ENCODE results near the gene MAP3K8. TPM values are rescaled to one million over a fixed set of nuclear protein-coding genes. Genes with fewer than 3 reads are reported as not detected.

Gene MAP3K8
- total and polyA plus RNA-seq, 2 of the 8 experiments (the other 6 are each of a cell fraction or from before 2014, with no cell fraction given) = 5.6 to 6.0 TPM

DNA sequence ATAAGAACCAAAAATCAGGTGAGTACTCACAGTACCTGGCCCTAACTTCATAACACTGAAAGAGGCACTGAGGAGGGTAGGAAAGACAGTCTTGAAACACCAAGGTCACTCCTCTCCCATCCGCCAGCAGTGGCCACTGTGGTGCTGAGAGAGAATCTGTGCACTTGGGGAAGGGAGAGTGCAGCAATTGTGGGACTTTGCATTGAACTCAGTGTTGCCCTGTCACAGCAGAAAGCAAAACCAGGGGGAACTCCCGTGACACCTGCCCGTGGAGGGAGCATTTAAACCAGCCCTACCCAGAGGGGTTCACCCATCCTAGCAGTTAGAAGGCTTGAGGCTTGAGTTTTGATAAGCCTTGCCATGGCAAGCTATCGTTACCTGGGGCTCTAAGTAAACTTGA, 35.2 kb upstream of the MAP3K8 start:
- Histone ChIP-seq H3K23me2 (ENCODE audit: low read depth, low read length) (no peaks in the 10 kb centered on the region), H4K5ac (ENCODE audit: insufficient read length, low read depth, low read length) (no peak overlapping the region), H3K9ac (replicated peaks in 1 of 4; ENCODE audit: extremely low read depth in 1 of 4, low read depth in 3 of 4, low read length in 3 of 4) (no peak overlapping the region), H2AFZ (ENCODE audit: low read length) (0 out of 2 replicates have a peak overlapping the region, but pooled peaks have one; percentile 4), H3K4me1 (replicated peaks in 1 of 4; ENCODE audit: control insufficient read depth in 3 of 4, insufficient read depth in 4 of 4, low read length in 3 of 4) (no peaks in the 10 kb centered on the region; a peak in 1 of 7 replicates), H4K91ac (replicated peaks; ENCODE audit: insufficient read length, low read length) (no peak overlapping the region), H3K18ac (ENCODE audit: extremely low read depth, low read length) (no peak overlapping the region), H3K9me3 (ENCODE audit: insufficient read depth in 2 of 2, low read depth in 1 of 2, low read length in 1 of 2) (no peaks in the 10 kb centered on the region), H3K79me2 (ENCODE audit: control insufficient read depth in 1 of 2, insufficient read depth in 2 of 2, low read length in 2 of 2) (no peaks in the 10 kb centered on the region), H4K20me1 (replicated peaks in 1 of 2; ENCODE audit: control insufficient read depth in 1 of 2, insufficient read depth in 2 of 2, low read length in 2 of 2) (no peaks in the 10 kb centered on the region), H3K23ac (ENCODE audit: insufficient read length) (no peak overlapping the region), H3K27ac (ENCODE audit: low read depth, low read length) (no peak overlapping the region), H3K4ac (replicated peaks; ENCODE audit: insufficient read length, low read depth, low read length) (no peak overlapping the region), H3K27me3 (replicated peaks in 1 of 4; ENCODE audit: control insufficient read depth in 3 of 4, extremely low read depth in 1 of 4, insufficient read depth in 3 of 4, low read length in 3 of 4) (no peaks in the 10 kb centered on the region), H2AK5ac (ENCODE audit: low read depth, low read length) (no peak overlapping the region), H2BK15ac (ENCODE audit: low read length) (no peak overlapping the region), H2BK20ac (ENCODE audit: low read length) (no peak overlapping the region), H3K4me3 (ENCODE audit: extremely low read depth in 1 of 4, insufficient read depth in 2 of 4, low read depth in 3 of 4, low read length in 4 of 4) (no peak overlapping the region), H4K8ac (ENCODE audit: extremely low read depth, insufficient read depth, low read length) (no peak overlapping the region), H3K56ac (replicated peaks; ENCODE audit: insufficient read length, low read depth, low read length) (no peak overlapping the region), H3K79me1 (ENCODE audit: low read depth, low read length) (no peaks in the 10 kb centered on the region; the same call in 1 of the 2 replicates), H2BK5ac (ENCODE audit: low read depth, low read length) (no peak overlapping the region), H3K14ac (ENCODE audit: insufficient read length) (no peak overlapping the region), H3K4me2 (ENCODE audit: insufficient read depth in 1 of 2, low read depth in 2 of 2, low read length in 2 of 2) (no peak overlapping the region), H2BK120ac (replicated peaks; ENCODE audit: low read depth, low read length) (no peak overlapping the region), H3K36me3 (ENCODE audit: control insufficient read depth in 2 of 4, insufficient read depth in 4 of 4, low read length in 3 of 4) (no peaks in the 10 kb centered on the region), H2BK12ac (ENCODE audit: low read depth, low read length) (no peak overlapping the region)
- 67% methylated on average over 4 of the region's 4 CpGs; no CpG with 5 or more reads in 1 of the 2 experiments for WGBS, 2 experiments (ENCODE audit: extremely low coverage in 1 of 2, insufficient coverage in 1 of 2, insufficient read length in 1 of 2, insufficient replicate concordance in 2 of 2, low coverage in 1 of 2, low lambda C conversion rate in 2 of 2, missing lambda C conversion rate in 1 of 2)
- ChIA-PET CTCF (ENCODE audit: partially characterized antibody) (interaction anchor here (0.8 to 1.3 kb wide), 5 partner anchors 14 to 192 kb away, joined by 3 to 6 read pairs (median 3); no protein-coding TSS in a partner anchor), POLR2A (ENCODE audit: partially characterized antibody) (no interaction called here)
- FAIRE-seq (no peak), DNase-seq (ENCODE audit: low read depth in 1 of 2, low spot score in 2 of 2) (no peak)

Data from H1 (cell line).